GM10266 (cell line): ENCODE measurements around the gene SHISA3.

Experiments
- DNase-seq: peaks from one replicate; pipeline ENCODE4 v3.0.0; 2012; ENCODE audit errors: extremely low spot score
- CTCF ChIP-seq: IDR thresholded peaks from 2 replicates; pipeline ENCODE4 v1.5.1; 2012; ENCODE audit warnings: mild to moderate bottlenecking, low read depth; ENCODE audit not compliant: control insufficient read depth, insufficient read depth; ENCODE audit errors: missing control alignments

SHISA3 gene

GRCh38 chr4:42360256-42360669, 37.0 kb upstream of the SHISA3 start:
- no peak for TF ChIP-seq CTCF
- DNase-seq = no peak

DNA sequence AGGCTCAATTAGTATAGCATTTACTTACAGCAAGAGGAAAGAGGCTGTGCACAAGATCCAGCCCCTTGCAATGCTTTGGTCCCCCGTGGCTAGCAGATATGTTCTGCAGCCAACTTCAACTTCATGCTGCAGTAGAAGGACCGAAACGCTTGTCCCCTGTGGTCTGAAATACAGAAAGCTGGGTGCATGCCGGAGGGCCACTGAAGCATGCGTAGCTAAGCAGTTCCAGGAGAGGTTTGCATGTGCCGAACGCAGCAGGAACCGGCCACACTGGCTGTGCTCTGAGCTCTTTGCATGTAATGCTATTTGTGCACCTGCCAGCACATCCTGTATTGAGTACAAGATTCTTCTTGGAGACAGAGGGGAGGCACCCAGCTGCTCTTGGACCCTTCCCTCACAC, 35.8 kb upstream of the SHISA3 start:
- no peak for DNase-seq
- no peak for TF ChIP-seq CTCF

GRCh38 chr4:42362591-42362990, 34.7 kb upstream of the SHISA3 start:
- no peak for TF ChIP-seq CTCF

GRCh38 chr4:42363614-42364013, 33.7 kb upstream of the SHISA3 start:
- no peak for TF ChIP-seq CTCF
- DNase-seq = no peak

More at GRCh38 chr4:42362591-42362990, 34.7 kb upstream of the SHISA3 start:
- no peak for DNase-seq

DNA sequence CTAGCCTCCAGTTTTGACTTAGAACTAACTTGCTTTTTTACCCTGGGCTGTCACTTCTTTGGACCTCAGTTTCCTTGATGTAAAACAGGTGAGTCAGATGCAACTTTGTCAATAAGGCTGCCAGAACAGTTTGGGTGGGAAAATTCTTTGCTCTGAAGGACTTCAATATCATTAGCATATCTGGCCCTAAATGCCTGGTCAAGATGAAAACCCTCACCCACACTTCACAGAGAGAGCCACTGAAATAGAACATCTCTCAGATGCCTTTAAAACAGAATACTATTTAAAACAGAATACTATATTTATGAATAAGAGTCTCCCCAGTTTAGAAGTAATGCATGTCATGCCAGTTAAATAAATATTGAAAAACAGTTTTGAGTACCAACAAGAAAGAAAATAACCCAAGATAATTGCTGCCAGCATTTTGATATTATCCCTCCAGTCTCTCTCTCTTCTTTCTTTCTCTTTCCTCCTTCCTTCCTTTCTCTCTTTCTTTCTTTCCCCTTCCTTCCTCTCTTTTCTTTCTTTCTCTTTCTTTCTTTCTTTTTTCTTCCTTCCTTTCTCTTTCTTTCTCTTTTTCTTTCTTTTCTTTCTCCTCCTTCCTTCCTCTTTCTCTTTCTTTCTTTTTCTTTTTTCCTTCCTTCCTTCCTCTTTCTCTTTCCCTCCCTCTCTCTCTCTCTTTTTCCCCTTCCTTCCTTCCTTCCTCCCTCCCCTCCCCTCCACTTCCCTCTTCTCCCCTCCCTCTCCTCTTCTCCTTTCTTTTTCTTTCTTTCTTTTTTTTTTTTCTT, 32.8 kb upstream of the SHISA3 start:
- DNase-seq = no peak
- no peak for TF ChIP-seq CTCF

- DNase-seq = no peak
- TF ChIP-seq CTCF = no peak
These were observed 30.3 kb upstream of the SHISA3 start for GRCh38 chr4:42366959-42367358.

- no peak for DNase-seq
- no peak for TF ChIP-seq CTCF
These were observed 27.8 kb upstream of the SHISA3 start for GRCh38 chr4:42369489-42369888.
